IPS-18c (cell line): ENCODE data around the gene THBS1.

ENCODE experiments used
- H3K4me3 ChIP-seq: 2 replicates; pipeline ENCODE4 v1.7.0; 2013; ENCODE audit warnings: low read depth, mild to moderate bottlenecking, low read length, moderate library complexity; ENCODE audit not compliant: insufficient read depth
- H3K9me3 ChIP-seq: one replicate; pipeline ENCODE4 v1.6.1; 2013; ENCODE audit warnings: mild to moderate bottlenecking, low read length, moderate library complexity; ENCODE audit not compliant: control insufficient read depth, insufficient read depth

The THBS1 gene

GRCh38 chr15:39580485-39581241 lies at the start of gene THBS1:
THBS1 (plus strand) TSS chr15:39581079; CDS start chr15:39581858, 779 bp downstream.
- Histone ChIP-seq H3K9me3 (no peaks in the 10 kb centered on the region), H3K4me3 (peak within 1 kb of the TSS; percentile 83)

- Histone ChIP-seq H3K9me3 (no peaks in the 10 kb centered on the region), H3K4me3 (no peak overlapping the region)
These were observed 45.9 kb upstream of the THBS1 start for GRCh38 chr15:39534996-39535395.

GRCh38 chr15:39535466-39535865 lies 45.4 kb upstream of the THBS1 start:
- Histone ChIP-seq H3K9me3 (no peaks in the 10 kb centered on the region), H3K4me3 (no peak overlapping the region)

GRCh38 chr15:39538936-39539335 lies 41.9 kb upstream of the THBS1 start:
- H3K4me3 ChIP-seq, result no peak overlapping the region
- H3K9me3 ChIP-seq, result no peaks in the 10 kb centered on the region

GRCh38 chr15:39539466-39539865 lies 41.4 kb upstream of the THBS1 start:
- no peaks in the 10 kb centered on the region for H3K9me3 ChIP-seq
- no peak overlapping the region for H3K4me3 ChIP-seq

GRCh38 chr15:39539973-39540558 lies 40.8 kb upstream of the THBS1 start:
- H3K4me3 ChIP-seq, result no peak overlapping the region

GRCh38 chr15:39542385-39543065 lies 38.4 kb upstream of the THBS1 start:
- Histone ChIP-seq H3K4me3 (no peak overlapping the region), H3K9me3 (no peaks in the 10 kb centered on the region)

More at GRCh38 chr15:39539973-39540558, 40.8 kb upstream of the THBS1 start:
- no peaks in the 10 kb centered on the region for H3K9me3 ChIP-seq

GRCh38 chr15:39543651-39544050 lies 37.2 kb upstream of the THBS1 start:
- Histone ChIP-seq H3K4me3 (no peak overlapping the region), H3K9me3 (no peaks in the 10 kb centered on the region)

- H3K9me3 ChIP-seq, result no peaks in the 10 kb centered on the region
- H3K4me3 ChIP-seq, result no peak overlapping the region
These were observed 34.0 kb upstream of the THBS1 start for GRCh38 chr15:39546842-39547241.

- H3K9me3 ChIP-seq, result no peaks in the 10 kb centered on the region
- no peak overlapping the region for H3K4me3 ChIP-seq
These were observed 32.3 kb upstream of the THBS1 start for GRCh38 chr15:39548561-39548960.

- Histone ChIP-seq H3K4me3 (no peak overlapping the region), H3K9me3 (no peaks in the 10 kb centered on the region)
These were observed 31.0 kb upstream of the THBS1 start for GRCh38 chr15:39549912-39550311.

GRCh38 chr15:39551476-39551875 lies 29.4 kb upstream of the THBS1 start:
- H3K9me3 ChIP-seq, result no peaks in the 10 kb centered on the region

GRCh38 chr15:39552556-39552955 lies 28.3 kb upstream of the THBS1 start:
- Histone ChIP-seq H3K4me3 (no peak overlapping the region), H3K9me3 (no peaks in the 10 kb centered on the region)

More at GRCh38 chr15:39551476-39551875, 29.4 kb upstream of the THBS1 start:
- no peak overlapping the region for H3K4me3 ChIP-seq

- no peak overlapping the region for H3K4me3 ChIP-seq
These were observed 26.8 kb upstream of the THBS1 start for GRCh38 chr15:39553947-39554693.

GRCh38 chr15:39554746-39555387 lies 26.0 kb upstream of the THBS1 start:
- Histone ChIP-seq H3K9me3 (no peaks in the 10 kb centered on the region), H3K4me3 (no peak overlapping the region)

More at GRCh38 chr15:39553947-39554693, 26.8 kb upstream of the THBS1 start:
- no peaks in the 10 kb centered on the region for H3K9me3 ChIP-seq

GRCh38 chr15:39555885-39556284 lies 25.0 kb upstream of the THBS1 start:
- H3K9me3 ChIP-seq, result no peaks in the 10 kb centered on the region
- no peak overlapping the region for H3K4me3 ChIP-seq

GRCh38 chr15:39556461-39556860 lies 24.4 kb upstream of the THBS1 start:
- H3K4me3 ChIP-seq, result no peak overlapping the region
- H3K9me3 ChIP-seq, result no peaks in the 10 kb centered on the region
